ENCODE results near the gene MIB2.
"Not testable (repeated sequence)": the region's sequence is repeated elsewhere in the genome, so short reads cannot be mapped to it uniquely, and the experiment has no call there.

Gene MIB2

GRCh38 chr1:1639368-1639767 is 24.1 kb downstream of the MIB2 start:
- not testable (repeated sequence) for H4K20me1 ChIP-seq (ENCODE audit: insufficient read depth, low read length, poor library complexity, severe bottlenecking); H3K4me1 ChIP-seq (ENCODE audit: insufficient read depth, low read length, poor library complexity, severe bottlenecking); H3F3A ChIP-seq (ENCODE audit: low read depth); H3K9ac ChIP-seq (ENCODE audit: low read depth, low read length, poor library complexity, severe bottlenecking); H2AFZ ChIP-seq (ENCODE audit: low read length); H3K27me3 ChIP-seq (ENCODE audit: insufficient read depth, low read length, poor library complexity, severe bottlenecking); H3K9me2 ChIP-seq (replicated peaks; ENCODE audit: low read depth, low read length); H3K4me3 ChIP-seq (ENCODE audit: low read length, poor library complexity, severe bottlenecking); H3K79me2 ChIP-seq (ENCODE audit: insufficient read depth, low read length); H3K9me3 ChIP-seq (ENCODE audit: insufficient read depth, low read depth, low read length); H3K36me3 ChIP-seq (ENCODE audit: insufficient read depth, low read length); H3K4me2 ChIP-seq (ENCODE audit: low read depth, low read length, poor library complexity, severe bottlenecking)

- not testable (repeated sequence) for H3F3A ChIP-seq (ENCODE audit: low read depth); H2AFZ ChIP-seq (ENCODE audit: low read length); H3K9me3 ChIP-seq (ENCODE audit: insufficient read depth, low read depth, low read length); H3K9ac ChIP-seq (ENCODE audit: low read depth, low read length, poor library complexity, severe bottlenecking); H3K79me2 ChIP-seq (ENCODE audit: insufficient read depth, low read length); H4K20me1 ChIP-seq (ENCODE audit: insufficient read depth, low read length, poor library complexity, severe bottlenecking); H3K9me2 ChIP-seq (replicated peaks; ENCODE audit: low read depth, low read length); H3K27me3 ChIP-seq (ENCODE audit: insufficient read depth, low read length, poor library complexity, severe bottlenecking); H3K36me3 ChIP-seq (ENCODE audit: insufficient read depth, low read length); H3K4me1 ChIP-seq (ENCODE audit: insufficient read depth, low read length, poor library complexity, severe bottlenecking); H3K4me2 ChIP-seq (ENCODE audit: low read depth, low read length, poor library complexity, severe bottlenecking); H3K4me3 ChIP-seq (ENCODE audit: low read length, poor library complexity, severe bottlenecking)
Measured at GRCh38 chr1:1640081-1640480, 24.8 kb downstream of the MIB2 start.

- H3K79me2 ChIP-seq (ENCODE audit: insufficient read depth, low read length); H3K9me2 ChIP-seq (replicated peaks; ENCODE audit: low read depth, low read length); H3F3A ChIP-seq (ENCODE audit: low read depth); H3K36me3 ChIP-seq (ENCODE audit: insufficient read depth, low read length); H3K4me2 ChIP-seq (ENCODE audit: low read depth, low read length, poor library complexity, severe bottlenecking); H3K4me1 ChIP-seq (ENCODE audit: insufficient read depth, low read length, poor library complexity, severe bottlenecking); H3K9me3 ChIP-seq (ENCODE audit: insufficient read depth, low read depth, low read length); H3K27me3 ChIP-seq (ENCODE audit: insufficient read depth, low read length, poor library complexity, severe bottlenecking); H4K20me1 ChIP-seq (ENCODE audit: insufficient read depth, low read length, poor library complexity, severe bottlenecking); H3K4me3 ChIP-seq (ENCODE audit: low read length, poor library complexity, severe bottlenecking); H3K9ac ChIP-seq (ENCODE audit: low read depth, low read length, poor library complexity, severe bottlenecking); H2AFZ ChIP-seq (ENCODE audit: low read length): not testable (repeated sequence)
Measured at GRCh38 chr1:1640711-1641461, 25.6 kb downstream of the MIB2 start.

GRCh38 chr1:1646326-1646725 is 31.0 kb downstream of the MIB2 start:
- not testable (repeated sequence) for H3K27me3 ChIP-seq (ENCODE audit: insufficient read depth, low read length, poor library complexity, severe bottlenecking); H2AFZ ChIP-seq (ENCODE audit: low read length); H3K9me2 ChIP-seq (replicated peaks; ENCODE audit: low read depth, low read length); H4K20me1 ChIP-seq (ENCODE audit: insufficient read depth, low read length, poor library complexity, severe bottlenecking); H3K79me2 ChIP-seq (ENCODE audit: insufficient read depth, low read length); H3F3A ChIP-seq (ENCODE audit: low read depth); H3K4me3 ChIP-seq (ENCODE audit: low read length, poor library complexity, severe bottlenecking); H3K9ac ChIP-seq (ENCODE audit: low read depth, low read length, poor library complexity, severe bottlenecking); H3K9me3 ChIP-seq (ENCODE audit: insufficient read depth, low read depth, low read length); H3K4me1 ChIP-seq (ENCODE audit: insufficient read depth, low read length, poor library complexity, severe bottlenecking); H3K4me2 ChIP-seq (ENCODE audit: low read depth, low read length, poor library complexity, severe bottlenecking)
- peaks cover 17% of the 10 kb centered on the region; the same call in 1 of the 2 replicates for H3K36me3 ChIP-seq (ENCODE audit: insufficient read depth, low read length)

- H3K36me3 ChIP-seq (ENCODE audit: insufficient read depth, low read length), result peaks cover 30% of the 10 kb centered on the region; the same call in 1 of the 2 replicates
- not testable (repeated sequence) for H3K9me2 ChIP-seq (replicated peaks; ENCODE audit: low read depth, low read length); H3K4me3 ChIP-seq (ENCODE audit: low read length, poor library complexity, severe bottlenecking); H3K4me2 ChIP-seq (ENCODE audit: low read depth, low read length, poor library complexity, severe bottlenecking); H2AFZ ChIP-seq (ENCODE audit: low read length); H3K9me3 ChIP-seq (ENCODE audit: insufficient read depth, low read depth, low read length); H3K27me3 ChIP-seq (ENCODE audit: insufficient read depth, low read length, poor library complexity, severe bottlenecking); H3K9ac ChIP-seq (ENCODE audit: low read depth, low read length, poor library complexity, severe bottlenecking); H3K79me2 ChIP-seq (ENCODE audit: insufficient read depth, low read length); H3F3A ChIP-seq (ENCODE audit: low read depth); H4K20me1 ChIP-seq (ENCODE audit: insufficient read depth, low read length, poor library complexity, severe bottlenecking); H3K4me1 ChIP-seq (ENCODE audit: insufficient read depth, low read length, poor library complexity, severe bottlenecking)
Measured at GRCh38 chr1:1647567-1648241, 32.4 kb downstream of the MIB2 start.

GRCh38 chr1:1648265-1648664 is 33.0 kb downstream of the MIB2 start:
- not testable (repeated sequence) for H3K27me3 ChIP-seq (ENCODE audit: insufficient read depth, low read length, poor library complexity, severe bottlenecking); H3K4me3 ChIP-seq (ENCODE audit: low read length, poor library complexity, severe bottlenecking); H3K9ac ChIP-seq (ENCODE audit: low read depth, low read length, poor library complexity, severe bottlenecking); H3K4me1 ChIP-seq (ENCODE audit: insufficient read depth, low read length, poor library complexity, severe bottlenecking); H3F3A ChIP-seq (ENCODE audit: low read depth); H3K4me2 ChIP-seq (ENCODE audit: low read depth, low read length, poor library complexity, severe bottlenecking); H2AFZ ChIP-seq (ENCODE audit: low read length); H4K20me1 ChIP-seq (ENCODE audit: insufficient read depth, low read length, poor library complexity, severe bottlenecking); H3K9me2 ChIP-seq (replicated peaks; ENCODE audit: low read depth, low read length); H3K9me3 ChIP-seq (ENCODE audit: insufficient read depth, low read depth, low read length); H3K79me2 ChIP-seq (ENCODE audit: insufficient read depth, low read length)
- H3K36me3 ChIP-seq (ENCODE audit: insufficient read depth, low read length), result peaks cover 30% of the 10 kb centered on the region; the same call in 1 of the 2 replicates

Data from Loucy (cell line).